ENCODE data around the gene C12orf57.
"Not testable (repeated sequence)": the region's sequence is repeated elsewhere in the genome, so short reads cannot be mapped to it uniquely, and the experiment has no call there.

C12orf57 gene, protein sequence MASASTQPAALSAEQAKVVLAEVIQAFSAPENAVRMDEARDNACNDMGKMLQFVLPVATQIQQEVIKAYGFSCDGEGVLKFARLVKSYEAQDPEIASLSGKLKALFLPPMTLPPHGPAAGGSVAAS

DNA sequence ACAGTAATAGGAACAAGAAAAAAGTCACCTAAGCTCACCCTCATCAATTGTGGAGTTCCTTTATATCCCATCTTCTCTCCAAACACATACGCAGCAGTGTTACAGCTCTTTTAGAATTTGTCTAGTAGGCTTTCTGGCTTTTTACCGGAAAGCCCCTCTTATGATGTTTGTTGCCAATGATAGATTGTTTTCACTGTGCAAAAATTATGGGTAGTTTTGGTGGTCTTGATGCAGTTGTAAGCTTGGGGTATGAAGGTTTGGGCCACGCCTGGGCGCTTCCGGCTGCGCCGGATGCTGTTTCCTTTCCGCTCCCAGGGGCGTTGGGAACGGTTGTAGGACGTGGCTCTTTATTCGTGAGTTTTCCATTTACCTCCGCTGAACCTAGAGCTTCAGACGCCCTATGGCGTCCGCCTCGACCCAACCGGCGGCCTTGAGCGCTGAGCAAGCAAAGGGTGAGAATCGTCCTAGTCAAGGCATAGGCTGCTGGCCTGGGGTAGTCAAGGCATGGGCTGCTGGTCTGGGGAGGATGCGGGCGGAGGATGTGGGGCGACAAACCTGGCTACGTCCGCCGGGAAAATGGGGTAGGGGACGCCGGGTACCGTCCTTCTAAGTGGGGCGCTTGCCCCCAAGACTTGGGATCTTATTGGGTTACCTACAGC is at the start of gene C12orf57, which contains the start of gene RNU7-1:
Gene C12orf57, plus strand, starts transcription at position 301 of the 659 bp plus-strand sequence. Its CDS starts 100 bp downstream, at position 401.
Gene RNU7-1, plus strand, starts transcription at position 95 of the 659 bp plus-strand sequence.
- peak in 1 of 2 donors; percentile 68 for DNase-seq

DNA sequence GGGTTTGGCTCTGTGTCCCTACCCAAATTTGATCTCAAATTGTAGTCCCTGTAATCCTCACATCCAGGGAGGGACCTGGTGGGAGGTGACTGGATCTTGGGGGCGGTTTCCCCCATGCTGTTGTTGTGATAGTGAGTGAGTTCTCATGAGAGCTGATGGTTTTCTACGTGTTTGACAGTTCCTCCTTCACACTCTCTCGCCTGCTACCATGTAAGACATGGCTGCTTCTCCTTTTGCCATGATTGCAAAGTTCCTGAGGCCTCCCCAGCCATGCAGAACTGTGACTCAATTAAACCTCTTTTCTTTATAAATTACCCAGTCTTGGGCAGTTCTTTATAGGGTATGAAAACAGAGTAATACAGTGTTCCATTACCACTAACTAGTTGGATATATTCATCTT is 49.5 kb upstream of the C12orf57 start:
- no peak for DNase-seq

GRCh38 chr12:6896846-6897435 is 46.9 kb upstream of the C12orf57 start:
- no peak for DNase-seq

GRCh38 chr12:6899427-6899826 is 44.4 kb upstream of the C12orf57 start:
- no peak for DNase-seq

DNA sequence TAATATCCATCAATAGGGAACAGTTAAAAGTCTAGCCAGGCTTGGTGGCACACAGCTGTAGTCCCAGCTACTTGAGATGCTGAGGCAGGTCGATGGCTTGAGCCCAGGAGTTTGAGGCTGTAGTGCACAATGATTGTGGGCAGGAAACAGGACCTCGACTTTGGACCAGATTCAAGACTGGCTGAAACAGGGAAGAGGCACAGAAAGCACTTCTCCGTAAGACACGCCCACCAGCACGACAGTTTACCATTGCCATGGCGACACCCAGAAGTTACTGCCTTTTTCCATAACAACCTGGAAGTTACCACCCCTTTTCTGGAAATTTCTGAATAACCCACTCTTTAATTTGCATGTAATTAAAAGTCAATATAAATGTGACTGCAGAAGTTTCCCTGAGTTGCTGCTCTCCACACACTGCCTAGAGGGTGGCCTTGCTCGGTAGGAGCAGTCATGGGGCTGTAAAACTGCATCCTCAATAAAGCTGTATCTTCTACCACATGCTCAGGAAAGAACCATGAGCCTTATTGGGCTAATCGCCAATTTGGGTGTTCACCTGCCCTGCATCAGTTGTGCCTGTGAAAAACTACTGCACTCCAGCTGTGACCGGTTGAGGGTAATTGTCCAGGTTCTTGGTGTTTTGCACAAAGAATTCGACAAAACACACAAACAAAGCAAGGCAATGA is 43.8 kb upstream of the C12orf57 start:
- DNase-seq = peak; percentile 32 to 35

DNA sequence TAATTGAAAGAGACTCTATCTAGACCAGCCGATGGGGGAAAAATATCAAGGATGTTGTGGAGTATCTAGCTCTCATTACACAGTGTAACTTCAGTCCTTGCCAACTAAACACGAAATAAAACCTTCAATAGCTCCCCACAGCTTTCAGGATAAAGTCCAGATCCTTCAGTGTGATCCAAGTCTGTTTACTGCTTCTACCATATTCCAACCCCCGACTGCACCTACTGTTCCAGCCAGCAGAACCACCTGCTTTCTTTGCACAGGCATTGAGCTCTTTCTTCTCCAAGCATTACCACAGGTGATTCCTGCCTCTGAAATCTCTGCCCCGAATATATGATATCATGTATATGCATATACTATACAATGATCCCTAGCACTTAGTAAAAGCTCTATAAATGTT is 41.4 kb upstream of the C12orf57 start:
- DNase-seq = no peak

DNA sequence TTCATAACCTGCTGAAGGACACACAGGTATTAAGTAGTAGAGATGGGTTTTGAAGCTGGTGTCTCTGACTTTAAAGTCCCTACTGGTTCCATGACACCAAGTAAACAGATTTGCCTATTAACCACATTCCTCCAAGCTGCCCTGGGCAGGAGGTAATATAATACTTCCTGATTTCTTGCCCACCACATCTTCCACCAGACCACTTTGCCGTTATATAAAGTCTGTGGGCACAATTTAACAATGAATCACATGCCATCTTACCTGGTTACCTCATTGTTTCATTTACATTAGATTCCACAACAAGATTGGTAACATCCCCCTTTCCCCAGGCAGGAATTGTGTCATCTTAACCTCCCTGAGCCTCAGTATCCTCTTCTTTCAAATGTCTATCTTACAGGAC is 40.1 kb upstream of the C12orf57 start:
- no peak for DNase-seq

- peak; percentile 95 to 97 for DNase-seq
Observed at GRCh38 chr12:6904280-6905276, 39.2 kb upstream of the C12orf57 start, which contains the start of gene LRRC23. Gene LRRC23, plus strand, starts transcription at chr12:6904822. Its CDS starts 812 bp downstream, at chr12:6905634.

DNA sequence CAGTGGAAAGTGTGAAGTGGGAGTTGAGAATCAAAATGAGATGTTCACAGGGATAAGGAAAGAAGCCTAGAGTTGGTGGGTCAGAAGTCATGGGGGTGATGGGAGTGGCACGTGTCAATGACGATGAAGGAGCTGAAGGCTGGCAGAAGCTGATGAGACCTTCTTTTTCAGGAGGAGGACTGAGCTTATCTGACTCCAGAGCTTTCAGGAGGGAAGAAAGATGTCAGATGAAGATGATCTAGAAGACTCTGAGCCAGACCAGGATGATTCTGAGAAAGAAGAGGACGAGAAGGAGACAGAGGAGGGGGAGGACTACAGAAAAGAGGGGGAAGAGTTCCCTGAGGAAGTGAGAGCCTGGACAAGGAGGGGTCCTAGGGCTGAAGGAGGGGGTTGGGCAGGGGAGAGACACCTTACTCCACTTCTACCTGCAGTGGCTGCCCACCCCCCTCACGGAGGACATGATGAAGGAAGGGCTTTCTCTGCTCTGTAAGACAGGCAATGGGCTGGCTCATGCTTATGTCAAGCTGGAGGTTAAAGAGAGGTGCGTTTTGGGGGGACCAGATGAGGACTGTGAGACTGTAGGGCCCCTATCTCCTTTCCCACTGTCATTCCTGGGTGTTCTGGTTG is 38.3 kb upstream of the C12orf57 start:
- no peak for DNase-seq

DNA sequence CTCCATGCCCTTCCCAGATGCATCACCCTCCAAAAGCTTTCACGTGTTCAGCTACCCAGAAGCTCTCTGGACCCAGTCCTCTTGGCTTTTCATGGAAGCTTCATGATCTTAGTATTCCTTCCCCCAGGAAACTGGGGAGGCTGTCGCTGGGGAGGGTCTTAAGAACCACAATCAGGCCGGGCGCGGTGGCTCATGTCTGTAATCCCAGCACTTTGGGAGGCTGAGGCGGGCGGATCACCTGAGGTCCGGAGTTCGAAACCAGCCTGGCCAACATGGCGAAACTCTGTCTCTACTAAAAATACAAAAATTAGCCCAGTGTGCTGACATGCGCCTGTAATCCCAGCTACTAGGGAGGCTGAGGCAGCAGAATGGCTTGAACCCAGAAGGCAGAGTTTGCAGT is 35.7 kb upstream of the C12orf57 start:
- not testable (repeated sequence) for DNase-seq

GRCh38 chr12:6909421-6910145 is 34.2 kb upstream of the C12orf57 start:
- DNase-seq = no peak

- DNase-seq = no peak
Observed at GRCh38 chr12:6912164-6912935, 31.5 kb upstream of the C12orf57 start.

- DNase-seq = peak; percentile 86 to 88
Observed at GRCh38 chr12:6914246-6914946, 29.4 kb upstream of the C12orf57 start, which contains the start of gene ENO2. Gene ENO2, plus strand, starts transcription at chr12:6914580. Its CDS starts 1,253 bp downstream, at chr12:6915833.

GRCh38 chr12:6914947-6915788 is 28.7 kb upstream of the C12orf57 start:
- DNase-seq = no peak

DNA sequence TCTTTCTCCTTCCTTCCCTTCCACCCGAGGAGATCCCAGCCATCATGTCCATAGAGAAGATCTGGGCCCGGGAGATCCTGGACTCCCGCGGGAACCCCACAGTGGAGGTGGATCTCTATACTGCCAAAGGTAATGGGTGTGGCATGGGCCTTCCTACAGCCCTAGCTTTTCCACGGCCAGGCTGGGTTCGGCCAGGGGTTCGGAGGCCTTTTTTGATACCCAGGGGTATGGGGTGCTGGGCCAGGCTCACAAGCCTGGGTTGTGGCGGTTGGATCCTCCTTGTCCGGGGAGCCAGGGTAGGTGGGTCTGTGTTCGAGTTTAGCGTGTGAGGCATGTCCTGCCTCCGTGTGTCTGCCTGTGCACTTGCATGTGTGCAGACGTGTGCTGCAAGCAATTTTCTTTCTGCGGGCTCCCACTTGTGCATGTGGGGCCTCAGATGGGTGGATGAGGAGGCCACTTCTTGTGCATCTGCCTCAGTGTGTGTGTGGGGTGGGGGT is 28.0 kb upstream of the C12orf57 start:
- no peak for DNase-seq

DNA sequence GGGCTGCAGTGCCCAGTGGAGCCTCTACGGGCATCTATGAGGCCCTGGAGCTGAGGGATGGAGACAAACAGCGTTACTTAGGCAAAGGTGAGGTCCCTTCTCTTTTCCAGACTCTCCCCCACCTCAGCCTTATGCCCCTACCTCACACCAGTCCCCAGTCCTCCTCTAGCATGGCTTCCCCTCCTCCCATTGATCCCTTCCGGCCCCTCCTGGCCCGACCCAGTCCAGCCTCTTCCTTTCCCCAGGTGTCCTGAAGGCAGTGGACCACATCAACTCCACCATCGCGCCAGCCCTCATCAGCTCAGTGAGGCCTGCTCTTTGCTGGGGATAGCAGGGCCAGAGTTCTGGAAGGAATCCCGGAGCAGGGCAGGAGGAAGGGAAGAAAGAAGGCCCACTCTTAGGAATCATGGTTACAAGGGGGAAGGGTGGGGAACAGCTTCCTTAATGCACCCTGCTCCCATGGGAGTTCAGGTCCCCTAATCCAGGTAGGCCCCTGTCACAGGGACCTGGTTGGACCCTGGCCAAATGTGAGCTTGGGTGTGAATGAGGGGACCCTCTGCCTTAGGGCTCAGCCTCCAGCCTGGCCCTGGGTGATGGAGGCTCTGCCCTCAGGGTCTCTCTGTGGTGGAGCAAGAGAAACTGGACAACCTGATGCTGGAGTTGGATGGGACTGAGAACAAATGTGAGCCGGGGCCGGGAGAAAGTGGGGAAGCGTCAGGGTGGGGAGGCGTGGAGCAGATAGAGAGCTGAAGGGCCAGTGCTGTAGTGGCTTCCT is 27.2 kb upstream of the C12orf57 start:
- DNase-seq = no peak

DNA sequence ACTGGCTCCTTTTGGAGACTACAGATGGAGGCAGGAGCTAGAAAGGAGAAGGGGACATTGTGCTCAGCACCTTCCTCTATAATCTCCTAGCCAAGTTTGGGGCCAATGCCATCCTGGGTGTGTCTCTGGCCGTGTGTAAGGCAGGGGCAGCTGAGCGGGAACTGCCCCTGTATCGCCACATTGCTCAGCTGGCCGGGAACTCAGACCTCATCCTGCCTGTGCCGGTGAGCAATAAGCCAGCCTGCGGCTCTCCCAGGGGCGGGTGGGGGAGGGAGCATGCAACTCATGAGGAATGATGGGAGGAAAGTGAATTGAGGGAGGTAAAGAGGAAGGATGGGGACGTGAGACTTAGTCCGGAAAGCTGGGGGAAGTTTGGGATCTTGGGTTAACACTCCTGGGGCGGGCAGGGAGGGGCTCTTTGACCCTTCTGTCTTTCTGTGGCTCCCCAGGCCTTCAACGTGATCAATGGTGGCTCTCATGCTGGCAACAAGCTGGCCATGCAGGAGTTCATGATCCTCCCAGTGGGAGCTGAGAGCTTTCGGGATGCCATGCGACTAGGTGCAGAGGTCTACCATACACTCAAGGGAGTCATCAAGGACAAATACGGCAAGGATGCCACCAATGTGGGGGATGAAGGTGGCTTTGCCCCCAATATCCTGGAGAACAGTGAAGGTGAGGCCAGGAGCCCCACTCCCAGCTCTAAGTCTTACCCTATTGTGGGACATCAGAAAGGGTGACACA is 26.2 kb upstream of the C12orf57 start:
- no peak for DNase-seq
